Measurements from ENCODE around the gene PGM5.
"Not testable (repeated sequence)": the region's sequence is repeated elsewhere in the genome, so short reads cannot be mapped to it uniquely, and the experiment has no call there.

Gene PGM5

GRCh38 chr9:68415065-68415464 is 58.7 kb downstream of the PGM5 start:
- H3K4me1 ChIP-seq (ENCODE audit: control insufficient read depth in 1 of 2, insufficient read depth in 2 of 2, low read length in 2 of 2); H3K9me3 ChIP-seq (ENCODE audit: insufficient read depth, low read depth, low read length); H3K4me3 ChIP-seq (ENCODE audit: low read depth, low read length); H2BK120ac ChIP-seq (ENCODE audit: insufficient read depth, low read length, poor library complexity); H3K79me1 ChIP-seq (ENCODE audit: low read length); H3K27me3 ChIP-seq (ENCODE audit: insufficient read depth, low read length); H3K79me2 ChIP-seq (ENCODE audit: control insufficient read depth, insufficient read depth, low read length, poor library complexity); H3K9ac ChIP-seq (ENCODE audit: low read length); H2AFZ ChIP-seq (ENCODE audit: insufficient read depth, low read length, poor library complexity); H3K36me3 ChIP-seq (ENCODE audit: control insufficient read depth in 1 of 2, insufficient read depth in 2 of 2, low read length in 2 of 2); H3K23ac ChIP-seq (ENCODE audit: low read length); H3K18ac ChIP-seq (ENCODE audit: low read length); H3K4me2 ChIP-seq (ENCODE audit: low read length); H3K14ac ChIP-seq (ENCODE audit: low read length); H2AK5ac ChIP-seq (ENCODE audit: low read length); H2BK5ac ChIP-seq (ENCODE audit: low read depth, low read length, poor library complexity); H3K4ac ChIP-seq (ENCODE audit: low read depth, low read length); H2BK12ac ChIP-seq (ENCODE audit: low read length); H4K12ac ChIP-seq (ENCODE audit: low read depth, low read length); H4K91ac ChIP-seq (ENCODE audit: low read depth, low read length); H3K27ac ChIP-seq (ENCODE audit: low read depth, low read length); H4K8ac ChIP-seq (ENCODE audit: low read depth, low read length); DNase-seq: not testable (repeated sequence)
- WGBS (ENCODE audit: extremely low coverage, insufficient coverage, insufficient read length): no CpG with 5 or more reads among the region's 1 CpG

GRCh38 chr9:68416936-68417564 is 60.6 kb downstream of the PGM5 start:
- H4K91ac ChIP-seq (ENCODE audit: low read depth, low read length): no peak overlapping the region
- peak; percentile 28 to 69 for DNase-seq
- no peak overlapping the region for H3K23ac ChIP-seq (ENCODE audit: low read length)
- no peak overlapping the region for H4K8ac ChIP-seq (ENCODE audit: low read depth, low read length)
- H3K4me1 ChIP-seq (ENCODE audit: control insufficient read depth in 1 of 2, insufficient read depth in 2 of 2, low read length in 2 of 2): peaks cover 0 to 4% of the 10 kb centered on the region in 2 experiments
- H2BK12ac ChIP-seq (ENCODE audit: low read length): no peak overlapping the region
- no peak overlapping the region for H3K27ac ChIP-seq (ENCODE audit: low read depth, low read length)
- no peaks in the 10 kb centered on the region for H3K9me3 ChIP-seq (ENCODE audit: insufficient read depth, low read depth, low read length)
- WGBS (ENCODE audit: extremely low coverage, insufficient coverage, insufficient read length): no CpG with 5 or more reads among the region's 8 CpGs
- H2BK120ac ChIP-seq (ENCODE audit: insufficient read depth, low read length, poor library complexity): no peak overlapping the region
- H2AK5ac ChIP-seq (ENCODE audit: low read length): no peak overlapping the region
- H3K27me3 ChIP-seq (ENCODE audit: insufficient read depth, low read length): no peaks in the 10 kb centered on the region
- peaks cover 4% of the 10 kb centered on the region for H3K79me1 ChIP-seq (ENCODE audit: low read length)
- no peak overlapping the region for H3K9ac ChIP-seq (ENCODE audit: low read length)
- H3K36me3 ChIP-seq (ENCODE audit: control insufficient read depth in 1 of 2, insufficient read depth in 2 of 2, low read length in 2 of 2): no peaks in the 10 kb centered on the region
- no peak overlapping the region for H2BK5ac ChIP-seq (ENCODE audit: low read depth, low read length, poor library complexity)
- H4K12ac ChIP-seq (ENCODE audit: low read depth, low read length): no peak overlapping the region
- no peak overlapping the region for H3K4ac ChIP-seq (ENCODE audit: low read depth, low read length)
- no peak overlapping the region for H3K14ac ChIP-seq (ENCODE audit: low read length)
- no peak overlapping the region for H3K4me3 ChIP-seq (ENCODE audit: low read depth, low read length)
- no peaks in the 10 kb centered on the region for H3K79me2 ChIP-seq (ENCODE audit: control insufficient read depth, insufficient read depth, low read length, poor library complexity)
- no peak overlapping the region for H3K4me2 ChIP-seq (ENCODE audit: low read length)
- no peak overlapping the region for H3K18ac ChIP-seq (ENCODE audit: low read length)
- no peak overlapping the region for H2AFZ ChIP-seq (ENCODE audit: insufficient read depth, low read length, poor library complexity)

- no peak for DNase-seq
- Histone ChIP-seq H2AK5ac (ENCODE audit: low read length) (no peak overlapping the region), H2BK5ac (ENCODE audit: low read depth, low read length, poor library complexity) (no peak overlapping the region), H3K4me2 (ENCODE audit: low read length) (no peak overlapping the region), H4K8ac (ENCODE audit: low read depth, low read length) (no peak overlapping the region), H4K12ac (ENCODE audit: low read depth, low read length) (no peak overlapping the region), H3K4me3 (ENCODE audit: low read depth, low read length) (no peak overlapping the region), H4K91ac (ENCODE audit: low read depth, low read length) (no peak overlapping the region), H3K27ac (ENCODE audit: low read depth, low read length) (no peak overlapping the region), H3K79me1 (ENCODE audit: low read length) (peaks cover 4% of the 10 kb centered on the region), H3K36me3 (ENCODE audit: control insufficient read depth in 1 of 2, insufficient read depth in 2 of 2, low read length in 2 of 2) (no peaks in the 10 kb centered on the region), H3K9ac (ENCODE audit: low read length) (no peak overlapping the region), H3K27me3 (ENCODE audit: insufficient read depth, low read length) (no peaks in the 10 kb centered on the region), H2AFZ (ENCODE audit: insufficient read depth, low read length, poor library complexity) (no peak overlapping the region), H3K4me1 (ENCODE audit: control insufficient read depth in 1 of 2, insufficient read depth in 2 of 2, low read length in 2 of 2) (peaks cover 0 to 4% of the 10 kb centered on the region in 2 experiments), H3K18ac (ENCODE audit: low read length) (no peak overlapping the region), H3K23ac (ENCODE audit: low read length) (no peak overlapping the region), H3K79me2 (ENCODE audit: control insufficient read depth, insufficient read depth, low read length, poor library complexity) (no peaks in the 10 kb centered on the region), H3K14ac (ENCODE audit: low read length) (no peak overlapping the region), H2BK120ac (ENCODE audit: insufficient read depth, low read length, poor library complexity) (no peak overlapping the region), H2BK12ac (ENCODE audit: low read length) (no peak overlapping the region), H3K4ac (ENCODE audit: low read depth, low read length) (no peak overlapping the region), H3K9me3 (ENCODE audit: insufficient read depth, low read depth, low read length) (no peaks in the 10 kb centered on the region)
- no CpG with 5 or more reads among the region's 3 CpGs for whole genome bisulfite sequencing (ENCODE audit: extremely low coverage, insufficient coverage, insufficient read length)
Measured at GRCh38 chr9:68417762-68418161, 61.4 kb downstream of the PGM5 start.

- no peaks in the 10 kb centered on the region for H3K36me3 ChIP-seq (ENCODE audit: control insufficient read depth in 1 of 2, insufficient read depth in 2 of 2, low read length in 2 of 2)
- peak overlapping the region; percentile 55 for H4K91ac ChIP-seq (ENCODE audit: low read depth, low read length)
- H3K4me1 ChIP-seq (ENCODE audit: control insufficient read depth in 1 of 2, insufficient read depth in 2 of 2, low read length in 2 of 2): peaks cover 0 to 4% of the 10 kb centered on the region in 2 experiments
- H2AFZ ChIP-seq (ENCODE audit: insufficient read depth, low read length, poor library complexity): no peak overlapping the region
- H3K79me2 ChIP-seq (ENCODE audit: control insufficient read depth, insufficient read depth, low read length, poor library complexity): no peaks in the 10 kb centered on the region
- H2AK5ac ChIP-seq (ENCODE audit: low read length): no peak overlapping the region
- H3K79me1 ChIP-seq (ENCODE audit: low read length): peaks cover 4% of the 10 kb centered on the region
- no peak overlapping the region for H3K4me3 ChIP-seq (ENCODE audit: low read depth, low read length)
- H2BK12ac ChIP-seq (ENCODE audit: low read length): no peak overlapping the region
- H3K4me2 ChIP-seq (ENCODE audit: low read length): no peak overlapping the region
- no peak overlapping the region for H3K18ac ChIP-seq (ENCODE audit: low read length)
- H3K27ac ChIP-seq (ENCODE audit: low read depth, low read length): no peak overlapping the region
- H3K14ac ChIP-seq (ENCODE audit: low read length): peak overlapping the region; percentile 17
- H3K27me3 ChIP-seq (ENCODE audit: insufficient read depth, low read length): no peaks in the 10 kb centered on the region
- H3K4ac ChIP-seq (ENCODE audit: low read depth, low read length): no peak overlapping the region
- no peaks in the 10 kb centered on the region for H3K9me3 ChIP-seq (ENCODE audit: insufficient read depth, low read depth, low read length)
- H4K8ac ChIP-seq (ENCODE audit: low read depth, low read length): no peak overlapping the region
- no peak overlapping the region for H3K23ac ChIP-seq (ENCODE audit: low read length)
- H2BK5ac ChIP-seq (ENCODE audit: low read depth, low read length, poor library complexity): no peak overlapping the region
- no peak for DNase-seq
- peak overlapping the region; percentile 30 for H2BK120ac ChIP-seq (ENCODE audit: insufficient read depth, low read length, poor library complexity)
- WGBS (ENCODE audit: extremely low coverage, insufficient coverage, insufficient read length): no CpG with 5 or more reads among the region's 11 CpGs
- no peak overlapping the region for H4K12ac ChIP-seq (ENCODE audit: low read depth, low read length)
- no peak overlapping the region for H3K9ac ChIP-seq (ENCODE audit: low read length)
Measured at GRCh38 chr9:68418259-68418845, 61.9 kb downstream of the PGM5 start.

Measured in trophoblast cell (in vitro differentiated cells and primary cell).